GM23338 (cell line): Measurements from ENCODE around the gene CPSF4. TPM values are rescaled to one million over a fixed set of nuclear protein-coding genes. Genes with fewer than 3 reads are reported as not detected.
A peak's percentile ranks its signal among the peaks of the same experiment; 100 is the strongest.

Experiments used
- ATAC-seq: fragments of 200-7000 bp; cut with Tn5 transposase; 3 replicates; pipeline ENCODE4 v1.9.1; 2020
- DNase-seq: peaks from one replicate; pipeline ENCODE4 v3.0.0-alpha.2; 2015; ENCODE audit warnings: low spot score
- H2AFZ ChIP-seq: fragments of 200-600 bp; sonication (generic); 2 replicates; pipeline ENCODE4 v1.8.0; 2016; ENCODE audit warnings: antibody characterized with exemption, mild to moderate bottlenecking, moderate library complexity
- H3F3A ChIP-seq: fragments of 200-600 bp; sonication (generic); replicated peaks from 2 replicates; pipeline ENCODE4 v1.8.0; 2017; ENCODE audit warnings: antibody characterized with exemption, mixed run types, low read depth
- H3K27ac ChIP-seq: fragments of 200-600 bp; sonication (generic); 2 replicates; pipeline ENCODE4 v1.6.1; 2016; ENCODE audit warnings: low read depth
- H3K27me3 ChIP-seq: fragments of 200-600 bp; sonication (generic); 2 replicates; pipeline ENCODE4 v1.8.0; 2016; ENCODE audit warnings: mild to moderate bottlenecking, mixed run types, moderate library complexity; ENCODE audit not compliant: insufficient read depth
- H3K36me3 ChIP-seq: fragments of 200-600 bp; sonication (generic); 2 replicates; pipeline ENCODE4 v1.8.0; 2016; ENCODE audit warnings: mild to moderate bottlenecking; ENCODE audit not compliant: insufficient read depth
- H3K4me1 ChIP-seq: fragments of 200-600 bp; sonication (generic); 2 replicates; pipeline ENCODE4 v1.8.0; 2016; ENCODE audit warnings: mild to moderate bottlenecking, moderate library complexity; ENCODE audit not compliant: insufficient read depth
- H3K4me2 ChIP-seq: fragments of 200-600 bp; sonication (generic); 2 replicates; pipeline ENCODE4 v1.7.1; 2017; ENCODE audit warnings: mixed run types
- H3K4me3 ChIP-seq: fragments of 200-600 bp; sonication (generic); 2 replicates; pipeline ENCODE4 v1.6.1; 2016; ENCODE audit warnings: mixed run types
- H3K79me2 ChIP-seq: fragments of 200-600 bp; sonication (generic); replicated peaks from 2 replicates; pipeline ENCODE4 v1.8.0; 2017; ENCODE audit warnings: mild to moderate bottlenecking; ENCODE audit not compliant: insufficient read depth
- H3K9me2 ChIP-seq: fragments of 200-600 bp; sonication (generic); 2 replicates; pipeline ENCODE4 v1.8.0; 2017; ENCODE audit not compliant: insufficient read depth
- H4K20me1 ChIP-seq: fragments of 200-600 bp; sonication (generic); replicated peaks from 2 replicates; pipeline ENCODE4 v1.8.0; 2017; ENCODE audit warnings: mild to moderate bottlenecking; ENCODE audit not compliant: insufficient read depth
- H3K27ac Mint-ChIP-seq: 2 replicates; pipeline ENCODE4 v1.8.0; 2020; ENCODE audit warnings: inconsistent platforms, mild to moderate bottlenecking, moderate library complexity, mixed read lengths
- H3K27me3 Mint-ChIP-seq: 3 replicates; pipeline ENCODE4 v1.8.0; 2022; ENCODE audit warnings: low read depth, mild to moderate bottlenecking, moderate library complexity, mixed read lengths, inconsistent platforms; ENCODE audit not compliant: insufficient read depth, poor library complexity
- H3K36me3 Mint-ChIP-seq: 3 replicates; pipeline ENCODE4 v1.8.0; 2021; ENCODE audit warnings: low read depth, mild to moderate bottlenecking, inconsistent platforms, moderate library complexity, mixed read lengths
- H3K4me1 Mint-ChIP-seq: 3 replicates; pipeline ENCODE4 v1.8.0; 2020; ENCODE audit warnings: mild to moderate bottlenecking, inconsistent platforms, mixed read lengths
- H3K4me3 Mint-ChIP-seq: 3 replicates; pipeline ENCODE4 v1.8.0; 2021; ENCODE audit warnings: moderate library complexity, mild to moderate bottlenecking, inconsistent platforms, mixed read lengths
- H3K9me3 Mint-ChIP-seq: 3 replicates; pipeline ENCODE4 v1.8.0; 2020; ENCODE audit warnings: moderate library complexity, mild to moderate bottlenecking, inconsistent platforms, mixed read lengths
- CREB1 ChIP-seq: fragments of 250-450 bp; sonication (Bioruptor Pico); IDR thresholded peaks from 2 replicates; pipeline ENCODE4 v1.5.0; 2020; ENCODE audit warnings: low read depth, mild to moderate bottlenecking, moderate library complexity
- NANOG ChIP-seq: IDR thresholded peaks from 2 replicates; pipeline ENCODE4 v1.6.1; 2016; ENCODE audit warnings: antibody characterized with exemption, borderline replicate concordance
- polyA plus RNA-seq: library from polyadenylated mRNA; unstranded; fragments of >200 nt; fragmentation: Nextera tagmentation; extraction: Ambion mirVana; gene quantifications from 2 replicates; pipeline ENCODE4 v1.2.1, GENCODE V29; 2016
- total RNA-seq: library from RNA; depleted of rRNA; stranded (reverse); fragments of >200 nt; shearing (Covaris generic); gene quantifications from 2 replicates; pipeline ENCODE4 v1.2.3, GENCODE V29; 2014
- TF ChIP-seq, protein P1 (sequence below): fragments of 250-450 bp; sonication (Bioruptor Pico); IDR thresholded peaks from 2 replicates; pipeline ENCODE4 v1.5.0; 2020; ENCODE audit warnings: mild to moderate bottlenecking, moderate library complexity
- TF ChIP-seq, protein P2 (sequence below), 2 experiments: fragments of 200-600 bp in 1 of 2; sonication (generic) in 1 of 2; conservative IDR thresholded peaks; 2 replicates each; pipeline versions ENCODE4 v1.5.1 to v1.6.1; 2016 to 2017; ENCODE audit warnings: antibody characterized with exemption in 2 of 2, low read depth in 2 of 2, mild to moderate bottlenecking in 2 of 2, moderate library complexity in 1 of 2
- TF ChIP-seq, protein P3 (sequence below): IDR thresholded peaks from one replicate; pipeline ENCODE4 v1.6.1; 2018; ENCODE audit warnings: antibody characterized with exemption; ENCODE audit not compliant: unreplicated experiment
- TF ChIP-seq, protein P4 (sequence below): IDR thresholded peaks from 2 replicates; pipeline ENCODE4 v1.6.1; 2016; ENCODE audit warnings: antibody characterized with exemption

Gene CPSF4
- total and polyA plus RNA-seq, 2 experiments from 2014 or later: 34.3 to 93.2 TPM

DNA sequence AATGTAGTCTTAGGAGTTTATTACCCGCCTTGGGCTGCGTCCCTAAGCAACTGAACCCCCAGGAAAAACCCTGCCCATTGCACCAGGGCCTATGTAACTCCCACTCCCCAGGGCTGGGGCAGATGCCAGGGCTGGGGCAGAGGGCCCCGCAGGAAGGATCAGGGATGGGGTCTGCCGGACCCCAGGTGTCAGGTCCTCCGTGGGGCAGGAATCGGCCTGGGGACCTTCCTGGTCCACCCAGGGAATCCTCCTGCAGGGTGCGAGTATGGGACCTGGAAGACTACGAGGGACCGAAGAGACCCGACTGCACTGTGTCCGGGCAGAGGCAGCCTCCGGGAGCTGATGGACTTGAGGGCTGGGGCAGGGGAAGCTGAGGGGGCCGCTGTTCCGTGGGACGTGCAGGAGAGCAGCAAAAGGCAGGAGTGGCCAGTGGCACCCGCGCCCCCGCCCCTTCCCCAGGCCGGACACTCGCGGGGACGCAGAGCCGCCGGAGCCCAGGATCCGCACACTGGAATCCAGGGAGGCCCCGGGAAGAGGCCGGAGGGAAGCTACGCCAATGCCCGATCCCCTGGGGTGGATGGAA is 29.7 kb downstream of the CPSF4 start (continued):
- TF ChIP-seq, protein P1, sequence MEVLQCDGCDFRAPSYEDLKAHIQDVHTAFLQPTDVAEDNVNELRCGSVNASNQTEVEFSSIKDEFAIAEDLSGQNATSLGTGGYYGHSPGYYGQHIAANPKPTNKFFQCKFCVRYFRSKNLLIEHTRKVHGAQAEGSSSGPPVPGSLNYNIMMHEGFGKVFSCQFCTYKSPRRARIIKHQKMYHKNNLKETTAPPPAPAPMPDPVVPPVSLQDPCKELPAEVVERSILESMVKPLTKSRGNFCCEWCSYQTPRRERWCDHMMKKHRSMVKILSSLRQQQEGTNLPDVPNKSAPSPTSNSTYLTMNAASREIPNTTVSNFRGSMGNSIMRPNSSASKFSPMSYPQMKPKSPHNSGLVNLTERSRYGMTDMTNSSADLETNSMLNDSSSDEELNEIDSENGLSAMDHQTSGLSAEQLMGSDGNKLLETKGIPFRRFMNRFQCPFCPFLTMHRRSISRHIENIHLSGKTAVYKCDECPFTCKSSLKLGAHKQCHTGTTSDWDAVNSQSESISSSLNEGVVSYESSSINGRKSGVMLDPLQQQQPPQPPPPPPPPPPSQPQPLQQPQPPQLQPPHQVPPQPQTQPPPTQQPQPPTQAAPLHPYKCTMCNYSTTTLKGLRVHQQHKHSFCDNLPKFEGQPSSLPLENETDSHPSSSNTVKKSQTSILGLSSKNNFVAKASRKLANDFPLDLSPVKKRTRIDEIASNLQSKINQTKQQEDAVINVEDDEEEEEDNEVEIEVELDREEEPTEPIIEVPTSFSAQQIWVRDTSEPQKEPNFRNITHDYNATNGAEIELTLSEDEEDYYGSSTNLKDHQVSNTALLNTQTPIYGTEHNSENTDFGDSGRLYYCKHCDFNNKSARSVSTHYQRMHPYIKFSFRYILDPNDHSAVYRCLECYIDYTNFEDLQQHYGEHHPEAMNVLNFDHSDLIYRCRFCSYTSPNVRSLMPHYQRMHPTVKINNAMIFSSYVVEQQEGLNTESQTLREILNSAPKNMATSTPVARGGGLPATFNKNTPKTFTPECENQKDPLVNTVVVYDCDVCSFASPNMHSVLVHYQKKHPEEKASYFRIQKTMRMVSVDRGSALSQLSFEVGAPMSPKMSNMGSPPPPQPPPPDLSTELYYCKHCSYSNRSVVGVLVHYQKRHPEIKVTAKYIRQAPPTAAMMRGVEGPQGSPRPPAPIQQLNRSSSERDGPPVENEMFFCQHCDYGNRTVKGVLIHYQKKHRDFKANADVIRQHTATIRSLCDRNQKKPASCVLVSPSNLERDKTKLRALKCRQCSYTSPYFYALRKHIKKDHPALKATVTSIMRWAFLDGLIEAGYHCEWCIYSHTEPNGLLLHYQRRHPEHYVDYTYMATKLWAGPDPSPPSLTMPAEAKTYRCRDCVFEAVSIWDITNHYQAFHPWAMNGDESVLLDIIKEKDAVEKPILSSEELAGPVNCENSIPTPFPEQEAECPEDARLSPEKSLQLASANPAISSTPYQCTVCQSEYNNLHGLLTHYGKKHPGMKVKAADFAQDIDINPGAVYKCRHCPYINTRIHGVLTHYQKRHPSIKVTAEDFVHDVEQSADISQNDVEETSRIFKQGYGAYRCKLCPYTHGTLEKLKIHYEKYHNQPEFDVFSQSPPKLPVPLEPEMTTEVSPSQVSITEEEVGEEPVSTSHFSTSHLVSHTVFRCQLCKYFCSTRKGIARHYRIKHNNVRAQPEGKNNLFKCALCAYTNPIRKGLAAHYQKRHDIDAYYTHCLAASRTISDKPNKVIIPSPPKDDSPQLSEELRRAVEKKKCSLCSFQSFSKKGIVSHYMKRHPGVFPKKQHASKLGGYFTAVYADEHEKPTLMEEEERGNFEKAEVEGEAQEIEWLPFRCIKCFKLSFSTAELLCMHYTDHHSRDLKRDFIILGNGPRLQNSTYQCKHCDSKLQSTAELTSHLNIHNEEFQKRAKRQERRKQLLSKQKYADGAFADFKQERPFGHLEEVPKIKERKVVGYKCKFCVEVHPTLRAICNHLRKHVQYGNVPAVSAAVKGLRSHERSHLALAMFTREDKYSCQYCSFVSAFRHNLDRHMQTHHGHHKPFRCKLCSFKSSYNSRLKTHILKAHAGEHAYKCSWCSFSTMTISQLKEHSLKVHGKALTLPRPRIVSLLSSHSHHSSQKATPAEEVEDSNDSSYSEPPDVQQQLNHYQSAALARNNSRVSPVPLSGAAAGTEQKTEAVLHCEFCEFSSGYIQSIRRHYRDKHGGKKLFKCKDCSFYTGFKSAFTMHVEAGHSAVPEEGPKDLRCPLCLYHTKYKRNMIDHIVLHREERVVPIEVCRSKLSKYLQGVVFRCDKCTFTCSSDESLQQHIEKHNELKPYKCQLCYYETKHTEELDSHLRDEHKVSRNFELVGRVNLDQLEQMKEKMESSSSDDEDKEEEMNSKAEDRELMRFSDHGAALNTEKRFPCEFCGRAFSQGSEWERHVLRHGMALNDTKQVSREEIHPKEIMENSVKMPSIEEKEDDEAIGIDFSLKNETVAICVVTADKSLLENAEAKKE (CRISPR knock-in tag): no peak
- TF ChIP-seq NANOG (no peak), CREB1 (CRISPR knock-in tag) (no peak)
- TF ChIP-seq, protein P2, sequence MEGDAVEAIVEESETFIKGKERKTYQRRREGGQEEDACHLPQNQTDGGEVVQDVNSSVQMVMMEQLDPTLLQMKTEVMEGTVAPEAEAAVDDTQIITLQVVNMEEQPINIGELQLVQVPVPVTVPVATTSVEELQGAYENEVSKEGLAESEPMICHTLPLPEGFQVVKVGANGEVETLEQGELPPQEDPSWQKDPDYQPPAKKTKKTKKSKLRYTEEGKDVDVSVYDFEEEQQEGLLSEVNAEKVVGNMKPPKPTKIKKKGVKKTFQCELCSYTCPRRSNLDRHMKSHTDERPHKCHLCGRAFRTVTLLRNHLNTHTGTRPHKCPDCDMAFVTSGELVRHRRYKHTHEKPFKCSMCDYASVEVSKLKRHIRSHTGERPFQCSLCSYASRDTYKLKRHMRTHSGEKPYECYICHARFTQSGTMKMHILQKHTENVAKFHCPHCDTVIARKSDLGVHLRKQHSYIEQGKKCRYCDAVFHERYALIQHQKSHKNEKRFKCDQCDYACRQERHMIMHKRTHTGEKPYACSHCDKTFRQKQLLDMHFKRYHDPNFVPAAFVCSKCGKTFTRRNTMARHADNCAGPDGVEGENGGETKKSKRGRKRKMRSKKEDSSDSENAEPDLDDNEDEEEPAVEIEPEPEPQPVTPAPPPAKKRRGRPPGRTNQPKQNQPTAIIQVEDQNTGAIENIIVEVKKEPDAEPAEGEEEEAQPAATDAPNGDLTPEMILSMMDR (conservative IDR thresholded peaks at IDR 0.05; ENCODE audit: low read depth in 2 of 2): no peak

DNA sequence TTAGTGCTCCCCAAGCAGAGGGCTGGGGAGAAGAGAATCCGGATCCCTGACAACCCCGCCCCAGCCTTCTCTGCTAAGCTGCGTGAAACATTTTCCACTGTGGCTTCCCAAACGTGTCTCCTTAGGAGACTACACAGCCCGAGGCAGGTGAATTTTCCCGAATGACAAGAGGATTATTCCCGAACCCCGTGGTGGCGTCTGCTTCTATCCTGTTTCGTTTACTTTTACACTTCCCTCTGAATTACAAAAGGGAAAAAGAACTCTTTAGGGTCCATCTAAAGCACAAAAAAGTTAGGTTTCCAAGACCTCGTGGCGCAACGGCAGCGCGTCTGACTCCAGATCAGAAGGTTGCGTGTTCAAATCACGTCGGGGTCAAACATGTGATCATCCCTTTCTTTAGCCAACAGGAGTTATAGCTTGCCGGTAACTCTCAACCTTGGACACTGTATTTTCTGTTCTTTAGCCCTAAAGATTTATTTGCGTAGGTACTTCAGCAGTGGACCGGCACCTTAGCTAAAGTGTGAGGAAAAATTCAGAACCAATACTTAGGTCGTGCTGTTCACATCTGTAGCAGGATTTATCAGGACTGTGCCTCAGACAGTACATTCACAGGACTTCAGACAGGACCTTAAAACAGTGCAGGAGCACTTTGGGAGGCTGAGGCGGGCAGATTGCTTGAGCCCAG is 30.8 kb downstream of the CPSF4 start:
- no peaks in the 10 kb centered on the region for H3K9me2 ChIP-seq
- no peak for ATAC-seq
- H3K4me3 Mint-ChIP-seq: peak overlapping the region; percentile 56
- H3F3A ChIP-seq: 0 out of 2 replicates have a peak, but pooled peaks cover 11% of the 10 kb centered on the region
- peaks cover 8% of the 10 kb centered on the region for H3K36me3 Mint-ChIP-seq
- H3K79me2 ChIP-seq: peaks cover 30% of the 10 kb centered on the region
- H3K4me1 Mint-ChIP-seq: peaks cover 13% of the 10 kb centered on the region
- peak overlapping the region; percentile 44 for H3K4me3 ChIP-seq
- DNase-seq: peak; percentile 68
- peaks cover 17% of the 10 kb centered on the region for H3K27me3 Mint-ChIP-seq
- peaks cover 19% of the 10 kb centered on the region for H3K4me1 ChIP-seq
- H4K20me1 ChIP-seq: no peaks in the 10 kb centered on the region
- peak overlapping the region; percentile 65 for H3K27ac ChIP-seq
- H3K27me3 ChIP-seq: no peaks in the 10 kb centered on the region
- H2AFZ ChIP-seq: peak overlapping the region; percentile 8
- no peak overlapping the region for H3K27ac Mint-ChIP-seq
- peak overlapping the region; percentile 44 for H3K4me2 ChIP-seq
- H3K36me3 ChIP-seq: no peaks in the 10 kb centered on the region
- peaks cover 2% of the 10 kb centered on the region; the same call in 1 of the 3 replicates for H3K9me3 Mint-ChIP-seq
- TF ChIP-seq, protein P3, sequence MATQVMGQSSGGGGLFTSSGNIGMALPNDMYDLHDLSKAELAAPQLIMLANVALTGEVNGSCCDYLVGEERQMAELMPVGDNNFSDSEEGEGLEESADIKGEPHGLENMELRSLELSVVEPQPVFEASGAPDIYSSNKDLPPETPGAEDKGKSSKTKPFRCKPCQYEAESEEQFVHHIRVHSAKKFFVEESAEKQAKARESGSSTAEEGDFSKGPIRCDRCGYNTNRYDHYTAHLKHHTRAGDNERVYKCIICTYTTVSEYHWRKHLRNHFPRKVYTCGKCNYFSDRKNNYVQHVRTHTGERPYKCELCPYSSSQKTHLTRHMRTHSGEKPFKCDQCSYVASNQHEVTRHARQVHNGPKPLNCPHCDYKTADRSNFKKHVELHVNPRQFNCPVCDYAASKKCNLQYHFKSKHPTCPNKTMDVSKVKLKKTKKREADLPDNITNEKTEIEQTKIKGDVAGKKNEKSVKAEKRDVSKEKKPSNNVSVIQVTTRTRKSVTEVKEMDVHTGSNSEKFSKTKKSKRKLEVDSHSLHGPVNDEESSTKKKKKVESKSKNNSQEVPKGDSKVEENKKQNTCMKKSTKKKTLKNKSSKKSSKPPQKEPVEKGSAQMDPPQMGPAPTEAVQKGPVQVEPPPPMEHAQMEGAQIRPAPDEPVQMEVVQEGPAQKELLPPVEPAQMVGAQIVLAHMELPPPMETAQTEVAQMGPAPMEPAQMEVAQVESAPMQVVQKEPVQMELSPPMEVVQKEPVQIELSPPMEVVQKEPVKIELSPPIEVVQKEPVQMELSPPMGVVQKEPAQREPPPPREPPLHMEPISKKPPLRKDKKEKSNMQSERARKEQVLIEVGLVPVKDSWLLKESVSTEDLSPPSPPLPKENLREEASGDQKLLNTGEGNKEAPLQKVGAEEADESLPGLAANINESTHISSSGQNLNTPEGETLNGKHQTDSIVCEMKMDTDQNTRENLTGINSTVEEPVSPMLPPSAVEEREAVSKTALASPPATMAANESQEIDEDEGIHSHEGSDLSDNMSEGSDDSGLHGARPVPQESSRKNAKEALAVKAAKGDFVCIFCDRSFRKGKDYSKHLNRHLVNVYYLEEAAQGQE: no peak
- TF ChIP-seq, protein P4, sequence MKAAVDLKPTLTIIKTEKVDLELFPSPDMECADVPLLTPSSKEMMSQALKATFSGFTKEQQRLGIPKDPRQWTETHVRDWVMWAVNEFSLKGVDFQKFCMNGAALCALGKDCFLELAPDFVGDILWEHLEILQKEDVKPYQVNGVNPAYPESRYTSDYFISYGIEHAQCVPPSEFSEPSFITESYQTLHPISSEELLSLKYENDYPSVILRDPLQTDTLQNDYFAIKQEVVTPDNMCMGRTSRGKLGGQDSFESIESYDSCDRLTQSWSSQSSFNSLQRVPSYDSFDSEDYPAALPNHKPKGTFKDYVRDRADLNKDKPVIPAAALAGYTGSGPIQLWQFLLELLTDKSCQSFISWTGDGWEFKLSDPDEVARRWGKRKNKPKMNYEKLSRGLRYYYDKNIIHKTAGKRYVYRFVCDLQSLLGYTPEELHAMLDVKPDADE: 0 out of 2 replicates have a peak, but pooled peaks have one; percentile 16
